MCF 10A (cell line): Measurements from ENCODE around the gene GPR173. TPM values are rescaled to one million over a fixed set of nuclear protein-coding genes. Genes with fewer than 3 reads are reported as not detected.

ENCODE experiments used
- BruUV-seq: library from RNA; stranded (reverse); fragments of 400-500 nt; replicated peaks from 2 replicates; lab custom pipeline; 2021; lab: Mats Ljungman, UMichigan
- CTCF ChIA-PET: fragments of 300-600 bp; sonication (Branson Sonifier 250); formaldehyde crosslinking; extraction: SDS; loops from one replicate; lab custom pipeline; 2021; ENCODE audit warnings: antibody characterized with exemption, inconsistent platforms; lab: Yijun Ruan, JAX
- POLR2A ChIA-PET: fragments of 300-600, 350-650 bp; sonication (Branson Sonifier 250); formaldehyde crosslinking; extraction: SDS; loops from one replicate; lab custom pipeline; 2020; ENCODE audit warnings: antibody characterized with exemption, inconsistent platforms; lab: Yijun Ruan, JAX
- DNase-seq: peaks from one replicate; pipeline ENCODE4 v3.0.0-alpha.2; 2018; ENCODE audit not compliant: unreplicated experiment
- H3K27ac Mint-ChIP-seq: one replicate; pipeline ENCODE4 v1.8.0; 2022; ENCODE audit warnings: mild to moderate bottlenecking, low read depth, mixed read lengths; ENCODE audit not compliant: unreplicated experiment
- H3K27me3 Mint-ChIP-seq: one replicate; pipeline ENCODE4 v1.8.0; 2022; ENCODE audit warnings: mixed read lengths; ENCODE audit not compliant: insufficient read depth, unreplicated experiment
- H3K36me3 Mint-ChIP-seq: one replicate; pipeline ENCODE4 v1.8.0; 2022; ENCODE audit warnings: mild to moderate bottlenecking, moderate library complexity, mixed read lengths; ENCODE audit not compliant: insufficient read depth, unreplicated experiment
- H3K4me1 Mint-ChIP-seq: one replicate; pipeline ENCODE4 v1.8.0; 2022; ENCODE audit warnings: mixed read lengths; ENCODE audit not compliant: insufficient read depth, unreplicated experiment
- H3K4me3 Mint-ChIP-seq: one replicate; pipeline ENCODE4 v1.8.0; 2022; ENCODE audit warnings: mild to moderate bottlenecking, moderate library complexity, mixed read lengths; ENCODE audit not compliant: unreplicated experiment
- H3K9me3 Mint-ChIP-seq: one replicate; pipeline ENCODE4 v1.8.0; 2022; ENCODE audit warnings: mixed read lengths; ENCODE audit not compliant: unreplicated experiment
- CTCF ChIP-seq: fragments of 200-600 bp; IDR thresholded peaks from one replicate; pipeline ENCODE4 v1.8.0; 2022; ENCODE audit warnings: antibody characterized with exemption, mild to moderate bottlenecking; ENCODE audit not compliant: unreplicated experiment
- intact Hi-C: fragments of 100-400 bp; cut with micrococcal nuclease; formaldehyde crosslinking; loops from 2 replicates; pipeline ENCODE4 v1.14.1; 2022
- total RNA-seq: library from RNA; stranded (reverse); gene quantifications from 2 replicates; pipeline ENCODE4 v1.2.3, GENCODE V29; 2022

GPR173 gene
- total RNA-seq, 1 experiment from 2014 or later: 1.3 TPM

DNA sequence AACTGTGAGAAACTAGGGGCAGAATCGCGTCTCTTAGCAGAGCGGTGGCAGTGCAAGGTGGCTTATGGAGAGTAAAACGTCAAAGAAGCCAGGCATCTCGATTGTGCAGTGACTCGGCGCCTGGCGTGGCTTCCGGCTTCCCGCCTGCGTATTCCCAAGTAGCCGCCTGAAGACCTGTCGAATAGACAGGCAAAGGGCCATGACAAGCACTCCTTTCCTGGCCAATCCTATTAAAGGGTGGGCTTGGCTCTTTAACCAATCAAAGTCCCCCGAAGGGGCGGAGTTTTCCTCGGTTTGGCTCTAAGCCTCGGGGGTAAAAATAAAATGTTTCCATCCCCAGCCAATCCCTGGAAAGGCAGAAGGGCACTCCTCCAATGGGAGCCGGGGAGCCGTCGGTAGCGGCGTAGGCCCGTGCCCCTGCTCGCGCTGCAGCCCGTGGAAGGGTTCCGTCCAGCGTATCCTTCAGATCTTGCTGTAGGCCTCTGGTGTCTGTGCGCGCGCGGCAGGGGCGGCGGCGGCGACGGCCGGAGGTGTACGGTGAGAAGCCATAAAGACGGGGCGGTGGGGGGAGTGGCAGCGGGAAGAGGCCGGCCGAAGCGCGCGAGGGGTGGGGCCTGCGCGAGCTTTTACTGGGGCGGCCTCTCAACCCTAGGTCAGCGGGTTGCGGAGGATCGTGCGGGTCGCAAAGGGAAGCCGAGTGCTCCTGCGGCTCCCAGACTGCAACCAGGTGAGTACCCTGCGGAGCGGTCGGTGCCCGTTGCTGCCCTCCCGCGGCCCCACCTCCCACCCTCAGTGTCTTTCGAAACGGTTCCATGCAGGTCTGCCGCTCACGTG, 45.4 kb downstream of the GPR173 start, which contains the start of gene KANTR:
Gene KANTR (plus strand): TSS at position 395 of the 834 bp plus-strand sequence. CDS start 30,131 bp downstream, outside the sequence.
- peak within 1 kb of the TSS; percentile 83 for H3K4me3 Mint-ChIP-seq
- ChIA-PET CTCF (interaction anchor here (0.7 kb wide), 2 partner anchors 20 to 117 kb away, joined by 3 read pairs; no protein-coding TSS in a partner anchor), POLR2A (interaction anchor here (0.8 to 1.6 kb wide), 4 partner anchors 11 to 131 kb away, joined by 4 to 12 read pairs (median 4); partner anchors contain the start of genes KDM5C and TSPYL2)
- TF ChIP-seq CTCF: no peak
- peaks cover 41% of the 10 kb centered on the region for H3K27me3 Mint-ChIP-seq
- BruUV-seq: no TSS peak
- H3K9me3 Mint-ChIP-seq: no peaks in the 10 kb centered on the region
- H3K36me3 Mint-ChIP-seq: peaks cover 8% of the 10 kb centered on the region
- peak within 1 kb of the TSS; percentile 4 for H3K27ac Mint-ChIP-seq
- intact Hi-C loops: loop anchor here (1.0 kb wide), 2 partner anchors 23 to 130 kb away; no protein-coding TSS in a partner anchor
- DNase-seq: peak; percentile 94
- H3K4me1 Mint-ChIP-seq: peaks cover 7% of the 10 kb centered on the region

GRCh38 chrX:53094582-53094905, 46.0 kb downstream of the GPR173 start:
- intact Hi-C loops: no loop called here

GRCh38 chrX:53095796-53096195, 47.2 kb downstream of the GPR173 start:
- no peaks in the 10 kb centered on the region for H3K9me3 Mint-ChIP-seq
- peaks cover 19% of the 10 kb centered on the region for H3K36me3 Mint-ChIP-seq
- H3K27me3 Mint-ChIP-seq: peaks cover 38% of the 10 kb centered on the region
- no peak overlapping the region for H3K4me3 Mint-ChIP-seq
- no peak overlapping the region for H3K27ac Mint-ChIP-seq
- intact Hi-C loops: no loop called here
- ChIA-PET CTCF (interaction anchor here (0.5 kb wide), 1 partner anchor 25 kb away, joined by 3 read pairs; no protein-coding TSS in a partner anchor), POLR2A (interaction anchor here (0.5 to 1.2 kb wide), 4 partner anchors 10 to 87 kb away, joined by 3 to 5 read pairs (median 3); no protein-coding TSS in a partner anchor)
- no peak for TF ChIP-seq CTCF
- peaks cover 6% of the 10 kb centered on the region for H3K4me1 Mint-ChIP-seq
- DNase-seq: no peak
- BruUV-seq: no TSS peak

More at GRCh38 chrX:53094582-53094905, 46.0 kb downstream of the GPR173 start:
- CTCF ChIA-PET: interaction anchor here (0.7 kb wide), 2 partner anchors 21 to 117 kb away, joined by 3 read pairs; no protein-coding TSS in a partner anchor
- POLR2A ChIA-PET: interaction anchor here (0.8 to 1.6 kb wide), 4 partner anchors 12 to 131 kb away, joined by 4 to 12 read pairs (median 4); partner anchors contain the start of genes KDM5C and TSPYL2
- BruUV-seq: TSS peak; percentile 60
- Mint-ChIP-seq H3K4me1 (peaks cover 6% of the 10 kb centered on the region), H3K9me3 (no peaks in the 10 kb centered on the region), H3K27ac (peak overlapping the region; percentile 4), H3K27me3 (peaks cover 46% of the 10 kb centered on the region), H3K4me3 (peak overlapping the region; percentile 83), H3K36me3 (peaks cover 12% of the 10 kb centered on the region)
- DNase-seq: no peak
- no peak for TF ChIP-seq CTCF

GRCh38 chrX:53114864-53115549, 66.4 kb downstream of the GPR173 start:
- ChIA-PET CTCF (no interaction called here), POLR2A (no interaction called here)
- no peak for DNase-seq
- BruUV-seq: no TSS peak
- no peak for TF ChIP-seq CTCF
- Mint-ChIP-seq H3K4me1 (no peaks in the 10 kb centered on the region), H3K9me3 (no peaks in the 10 kb centered on the region), H3K27ac (no peak overlapping the region), H3K36me3 (peaks cover 19% of the 10 kb centered on the region), H3K4me3 (no peak overlapping the region), H3K27me3 (peaks cover 69% of the 10 kb centered on the region)
- intact Hi-C loops: no loop called here
